ENCODE data around the gene UBE2QL1.

GRCh38 chr5:6418679-6419276, 29.9 kb upstream of the UBE2QL1 start:
- TF ChIP-seq POLR2A (IDR thresholded peaks at IDR 0.05) (no peak), CTCF (IDR thresholded peaks at IDR 0.05) (no peak)

Measured in transverse colon (tissue), 3 donors.